HG03064 (cell line): ENCODE data around the gene PTBP1.
"Not testable (repeated sequence)": the region's sequence is repeated elsewhere in the genome, so short reads cannot be mapped to it uniquely, and the experiment has no call there.

Experiments used
- ATAC-seq: cut with Tn5 transposase; IDR thresholded peaks from one replicate; pipeline ENCODE4 v1.9.1; 2021; ENCODE audit warnings: low read depth; ENCODE audit not compliant: unreplicated experiment

PTBP1 gene

GRCh38 chr19:824885-825284, 27.6 kb downstream of the PTBP1 start:
- no peak for ATAC-seq

DNA sequence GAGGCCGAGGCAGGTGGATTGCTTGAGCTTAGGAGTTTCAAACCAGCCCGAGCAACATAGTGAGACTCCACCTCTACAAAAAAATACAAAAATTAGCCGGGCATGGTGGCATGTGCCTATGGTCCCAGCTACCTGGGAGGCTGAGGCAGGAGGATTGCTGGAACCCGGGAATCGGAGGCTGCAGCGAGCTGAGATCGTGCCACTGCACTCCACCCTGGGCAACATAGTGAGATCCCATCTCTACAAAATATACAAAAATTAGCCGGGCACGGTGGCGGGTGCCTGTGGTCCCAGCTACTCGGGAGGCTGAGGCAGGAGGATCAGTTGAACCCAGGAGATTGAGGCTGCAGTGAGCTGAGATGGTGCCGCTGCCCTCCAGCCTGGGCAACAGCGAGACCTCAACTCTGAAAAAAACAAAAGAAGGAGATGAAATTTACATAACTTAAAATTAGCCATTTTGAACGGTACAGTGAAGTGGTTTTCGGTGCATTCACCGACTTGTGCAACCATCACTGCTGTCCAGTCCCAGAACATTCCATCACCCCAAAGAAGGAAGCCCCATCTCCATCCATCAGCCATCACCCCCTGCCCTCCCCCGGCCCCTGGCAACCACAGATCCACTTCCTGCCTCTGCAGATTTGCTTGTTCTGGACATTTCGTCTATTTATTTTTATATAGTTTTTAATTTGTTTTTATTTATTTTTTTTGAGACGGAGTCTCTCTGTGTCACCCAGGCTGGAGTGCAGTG, 28.8 kb downstream of the PTBP1 start:
- no peak for ATAC-seq

GRCh38 chr19:827314-827709, 30.1 kb downstream of the PTBP1 start:
- ATAC-seq: no peak

DNA sequence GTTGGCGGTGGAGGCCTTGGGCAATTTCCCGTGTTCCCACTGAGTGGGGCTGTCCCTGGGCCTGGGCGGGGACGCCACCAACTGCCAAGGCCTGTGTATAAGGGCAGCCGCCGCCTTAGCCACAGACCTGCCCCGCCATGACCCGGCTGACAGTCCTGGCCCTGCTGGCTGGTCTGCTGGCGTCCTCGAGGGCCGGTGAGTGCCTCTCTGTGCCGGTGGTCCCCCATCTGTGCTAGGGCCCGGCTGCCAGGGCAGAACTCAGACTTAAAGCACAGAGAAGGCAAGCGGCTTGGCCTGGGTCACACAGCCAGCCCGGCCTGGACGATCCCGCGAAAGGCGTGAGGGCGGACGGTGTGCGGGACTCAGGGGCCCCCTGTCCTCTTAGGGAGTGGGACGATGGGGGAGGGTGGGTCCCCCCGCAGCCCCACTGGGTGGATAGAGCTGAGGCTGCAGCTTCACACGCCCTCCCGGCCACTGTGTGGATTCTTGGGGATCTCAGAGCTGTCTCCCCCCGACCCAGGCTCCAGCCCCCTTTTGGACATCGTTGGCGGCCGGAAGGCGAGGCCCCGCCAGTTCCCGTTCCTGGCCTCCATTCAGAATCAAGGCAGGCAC, 30.6 kb downstream of the PTBP1 start, which contains the start of gene AZU1:
AZU1 (plus strand) TSS at position 128 of the 612 bp plus-strand sequence; CDS start at position 138, 10 bp downstream.
- no peak for ATAC-seq

- no peak for ATAC-seq
These were observed 32.0 kb downstream of the PTBP1 start for GRCh38 chr19:829129-829758.

GRCh38 chr19:831407-832369, 34.4 kb downstream of the PTBP1 start:
- no peak for ATAC-seq

- ATAC-seq: no peak
These were observed 37.0 kb downstream of the PTBP1 start for GRCh38 chr19:834216-834615.

- no peak for ATAC-seq
These were observed 38.1 kb downstream of the PTBP1 start for GRCh38 chr19:835210-835810.

GRCh38 chr19:840519-841206, 43.4 kb downstream of the PTBP1 start, which contains the start of gene PRTN3:
Gene PRTN3 (plus strand): TSS chr19:840999. CDS start chr19:841009, 10 bp downstream.
- no peak for ATAC-seq

DNA sequence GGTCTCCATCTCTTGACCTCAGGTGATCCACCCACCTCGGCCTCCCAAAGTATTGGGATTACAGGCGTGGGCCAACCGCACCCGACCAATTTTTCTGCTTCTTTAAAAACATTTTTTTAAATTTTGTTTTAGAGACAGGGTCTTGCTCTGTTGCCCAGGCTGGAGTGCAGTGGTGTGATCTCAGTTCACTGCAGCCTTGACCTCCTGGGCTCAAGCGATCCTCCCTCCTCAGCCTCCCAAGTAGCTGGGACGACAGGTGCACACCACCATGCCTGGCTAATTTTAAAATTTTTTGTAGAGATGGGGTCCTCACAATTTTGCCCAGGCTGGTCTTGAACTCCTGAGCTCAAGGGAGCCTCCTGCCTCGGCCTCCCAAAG, 45.5 kb downstream of the PTBP1 start:
- ATAC-seq: not testable (repeated sequence)

GRCh38 chr19:843180-843835, 46.1 kb downstream of the PTBP1 start:
- no peak for ATAC-seq

GRCh38 chr19:843836-844545, 46.7 kb downstream of the PTBP1 start:
- ATAC-seq: no peak

- no peak for ATAC-seq
These were observed 47.3 kb downstream of the PTBP1 start for GRCh38 chr19:844546-844971.

DNA sequence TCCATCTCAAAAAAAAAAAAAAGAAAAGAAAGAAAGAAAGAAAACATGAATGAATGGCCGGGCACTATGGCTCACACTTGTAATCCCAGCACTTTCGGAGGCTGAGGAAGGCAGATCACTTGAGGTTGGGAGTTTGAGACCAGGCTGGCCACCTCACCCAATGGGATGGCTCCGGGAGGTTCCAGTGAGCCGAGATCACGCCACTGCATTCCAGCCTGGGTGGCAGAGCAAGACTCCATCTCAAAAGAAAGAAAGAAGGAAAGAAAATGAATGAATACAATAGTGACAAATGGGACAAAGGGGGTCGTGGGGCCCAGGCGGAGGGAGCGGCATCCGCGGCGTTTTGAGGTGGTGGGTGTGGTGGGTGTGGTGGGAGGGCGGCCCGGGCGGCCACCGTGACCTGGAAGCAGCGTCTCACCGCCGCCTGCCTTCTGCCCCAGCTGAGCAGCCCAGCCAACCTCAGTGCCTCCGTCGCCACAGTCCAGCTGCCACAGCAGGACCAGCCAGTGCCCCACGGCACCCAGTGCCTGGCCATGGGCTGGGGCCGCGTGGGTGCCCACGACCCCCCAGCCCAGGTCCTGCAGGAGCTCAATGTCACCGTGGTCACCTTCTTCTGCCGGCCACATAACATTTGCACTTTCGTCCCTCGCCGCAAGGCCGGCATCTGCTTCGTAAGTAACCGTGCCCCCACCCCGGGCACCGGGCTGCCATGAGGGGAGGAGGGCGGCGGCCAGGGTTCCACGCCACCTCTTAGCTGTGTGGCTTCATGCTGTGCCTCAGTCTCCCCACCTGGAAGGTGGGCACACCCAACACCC, 48.7 kb downstream of the PTBP1 start:
- ATAC-seq: no peak

DNA sequence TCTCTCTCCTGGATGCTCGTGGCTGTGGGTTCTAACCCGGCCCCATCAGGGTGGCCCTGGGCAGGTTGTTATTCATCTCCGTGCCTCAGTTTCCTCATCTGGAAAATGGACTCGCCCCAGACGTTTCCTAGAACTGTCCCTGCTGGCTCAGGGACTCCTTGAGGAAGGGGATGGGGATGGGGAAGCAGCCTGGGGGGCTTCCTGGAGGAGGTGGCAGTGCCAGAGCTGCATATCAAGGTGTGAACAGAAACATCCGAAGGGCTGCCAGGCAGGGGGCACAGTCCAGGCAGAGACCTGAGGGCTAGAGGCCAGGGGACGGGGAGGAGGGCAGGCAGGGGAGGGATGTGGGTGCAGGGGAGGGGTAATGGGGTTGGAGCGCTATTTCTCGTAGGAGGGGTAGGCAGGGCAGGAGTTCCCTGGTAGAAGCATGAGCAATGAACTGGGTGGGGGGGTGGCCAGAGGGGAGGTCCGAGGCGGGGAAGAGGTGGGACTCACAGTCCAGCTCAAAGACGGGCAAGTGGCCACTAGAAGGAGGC, 51.2 kb downstream of the PTBP1 start:
- ATAC-seq: no peak

- ATAC-seq: not testable (repeated sequence)
These were observed 51.9 kb downstream of the PTBP1 start for GRCh38 chr19:849195-849594.
